HepG2 (cell line): ENCODE data around the gene CENPE.

ENCODE experiments used
- ARID5B ChIP-seq: IDR thresholded peaks from 2 replicates; pipeline ENCODE4 v1.4.0; 2020; ENCODE audit warnings: mild to moderate bottlenecking, missing genetic modification reagents
- ATF7 ChIP-seq, 2 experiments: fragments of 450-650 bp in 1 of 2; sonication (generic) in 1 of 2; formaldehyde crosslinking in 1 of 2; IDR thresholded peaks; 2 replicates each; pipeline versions ENCODE4 v1.4.0 to v1.6.1; 2016 to 2020; ENCODE audit warnings: antibody characterized with exemption in 1 of 2, mild to moderate bottlenecking in 1 of 2, missing genetic modification reagents in 1 of 2
- CHD4 ChIP-seq: fragments of 200-600 bp; sonication (generic); IDR thresholded peaks from 2 replicates; pipeline ENCODE4 v1.7.0; 2017; ENCODE audit warnings: mild to moderate bottlenecking, low read length, borderline replicate concordance
- HDAC6 ChIP-seq: fragments of 200-600 bp; sonication (generic); IDR thresholded peaks from 2 replicates; pipeline ENCODE4 v1.7.0; 2017; ENCODE audit warnings: mild to moderate bottlenecking, antibody characterized with exemption, low read length, low read depth
- MIER2 ChIP-seq: IDR thresholded peaks from 2 replicates; pipeline ENCODE4 v1.6.1; 2016; ENCODE audit warnings: missing biosample characterization, missing genetic modification reagents
- POLR2AphosphoS5 ChIP-seq: IDR thresholded peaks from 2 replicates; pipeline ENCODE4 v1.6.1; 2012; ENCODE audit warnings: low read depth, low read length
- ZNF549 ChIP-seq: sonication (generic); formaldehyde crosslinking; IDR thresholded peaks from 2 replicates; pipeline ENCODE4 v1.5.0; 2020; ENCODE audit warnings: missing genetic modification reagents
- ZNF780A ChIP-seq: sonication (generic); formaldehyde crosslinking; IDR thresholded peaks from 2 replicates; pipeline ENCODE4 v1.8.0; 2022; ENCODE audit warnings: mild to moderate bottlenecking, missing genetic modification reagents, moderate library complexity
- TF ChIP-seq, protein P1 (sequence below): sonication (generic); formaldehyde crosslinking; IDR thresholded peaks from 2 replicates; pipeline ENCODE4 v1.5.0; 2020; ENCODE audit warnings: mild to moderate bottlenecking, missing genetic modification reagents, moderate library complexity

GRCh38 chr4:103108542-103108941 lies 89.6 kb downstream of the CENPE start:
- no peak for TF ChIP-seq HDAC6
- TF ChIP-seq MIER2 (CRISPR knock-in tag), result no peak
- no peak for TF ChIP-seq ARID5B
- no peak for TF ChIP-seq ZNF780A (CRISPR knock-in tag)
- TF ChIP-seq, protein P1, sequence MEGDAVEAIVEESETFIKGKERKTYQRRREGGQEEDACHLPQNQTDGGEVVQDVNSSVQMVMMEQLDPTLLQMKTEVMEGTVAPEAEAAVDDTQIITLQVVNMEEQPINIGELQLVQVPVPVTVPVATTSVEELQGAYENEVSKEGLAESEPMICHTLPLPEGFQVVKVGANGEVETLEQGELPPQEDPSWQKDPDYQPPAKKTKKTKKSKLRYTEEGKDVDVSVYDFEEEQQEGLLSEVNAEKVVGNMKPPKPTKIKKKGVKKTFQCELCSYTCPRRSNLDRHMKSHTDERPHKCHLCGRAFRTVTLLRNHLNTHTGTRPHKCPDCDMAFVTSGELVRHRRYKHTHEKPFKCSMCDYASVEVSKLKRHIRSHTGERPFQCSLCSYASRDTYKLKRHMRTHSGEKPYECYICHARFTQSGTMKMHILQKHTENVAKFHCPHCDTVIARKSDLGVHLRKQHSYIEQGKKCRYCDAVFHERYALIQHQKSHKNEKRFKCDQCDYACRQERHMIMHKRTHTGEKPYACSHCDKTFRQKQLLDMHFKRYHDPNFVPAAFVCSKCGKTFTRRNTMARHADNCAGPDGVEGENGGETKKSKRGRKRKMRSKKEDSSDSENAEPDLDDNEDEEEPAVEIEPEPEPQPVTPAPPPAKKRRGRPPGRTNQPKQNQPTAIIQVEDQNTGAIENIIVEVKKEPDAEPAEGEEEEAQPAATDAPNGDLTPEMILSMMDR (CRISPR knock-in tag), result no peak
- no peak for TF ChIP-seq POLR2AphosphoS5
- TF ChIP-seq ATF7 (IDR thresholded peaks at IDR 0.05), result no peak
- no peak for TF ChIP-seq ATF7 (CRISPR knock-in tag; IDR thresholded peaks at IDR 0.05)
- TF ChIP-seq CHD4, result no peak
- TF ChIP-seq ZNF549, result no peak
